Activated CD4-positive, alpha-beta memory T cell treated with anti-CD3 and anti-CD28 coated beads, Interleukin-2, amount 10 ng/mL, durations not matched to agents 7 days and 5 days (primary cell): ENCODE data around the gene TMEM108. TPM values are rescaled to one million over a fixed set of nuclear protein-coding genes. Genes with fewer than 3 reads are reported as not detected.
A peak's percentile ranks its signal among the peaks of the same experiment; 100 is the strongest.

Experiments used
- CTCF ChIA-PET: fragments of 350-600 bp; sonication (Branson Sonifier 250); formaldehyde crosslinking; loops from one replicate; lab custom pipeline; 2021; ENCODE audit warnings: antibody characterized with exemption, inconsistent platforms; lab: Charles Lee
- POLR2A ChIA-PET: fragments of 350-600 bp; sonication (Branson Sonifier 250); formaldehyde crosslinking; loops from one replicate; lab custom pipeline; 2021; ENCODE audit warnings: antibody characterized with exemption; lab: Charles Lee
- DNase-seq: peaks from one replicate; pipeline ENCODE4 v3.0.0-alpha.2; 2020
- H3K27ac Mint-ChIP-seq: one replicate; pipeline ENCODE4 v1.8.0; 2021; ENCODE audit warnings: mild to moderate bottlenecking, mixed read lengths
- H3K27me3 Mint-ChIP-seq: one replicate; pipeline ENCODE4 v1.8.0; 2021; ENCODE audit warnings: mixed read lengths
- H3K36me3 Mint-ChIP-seq: one replicate; pipeline ENCODE4 v1.8.0; 2021; ENCODE audit warnings: low read depth, mixed read lengths
- H3K4me1 Mint-ChIP-seq: one replicate; pipeline ENCODE4 v1.8.0; 2021; ENCODE audit warnings: mixed read lengths
- H3K4me3 Mint-ChIP-seq: one replicate; pipeline ENCODE4 v1.8.0; 2021; ENCODE audit warnings: mild to moderate bottlenecking, mixed read lengths
- H3K9me3 Mint-ChIP-seq: one replicate; pipeline ENCODE4 v1.8.0; 2021; ENCODE audit warnings: mixed read lengths
- total RNA-seq, 2 experiments: library from RNA; stranded (reverse); gene quantifications; one replicate each; pipeline ENCODE4 v1.2.3, GENCODE V29; 2021

The TMEM108 gene
- total RNA-seq, 2 experiments from 2014 or later: not detected

- DNase-seq: no peak
- Mint-ChIP-seq H3K4me1 (no peaks in the 10 kb centered on the region), H3K27ac (no peak overlapping the region), H3K27me3 (no peaks in the 10 kb centered on the region), H3K4me3 (no peak overlapping the region), H3K9me3 (no peaks in the 10 kb centered on the region), H3K36me3 (no peaks in the 10 kb centered on the region)
- ChIA-PET POLR2A (no interaction called here), CTCF (interaction anchor here (1.2 kb wide), 1 partner anchor 645 kb away, joined by 3 read pairs; no protein-coding TSS in a partner anchor)
These were observed 338.6 kb downstream of the TMEM108 start for GRCh38 chr3:133376810-133377209.

DNA sequence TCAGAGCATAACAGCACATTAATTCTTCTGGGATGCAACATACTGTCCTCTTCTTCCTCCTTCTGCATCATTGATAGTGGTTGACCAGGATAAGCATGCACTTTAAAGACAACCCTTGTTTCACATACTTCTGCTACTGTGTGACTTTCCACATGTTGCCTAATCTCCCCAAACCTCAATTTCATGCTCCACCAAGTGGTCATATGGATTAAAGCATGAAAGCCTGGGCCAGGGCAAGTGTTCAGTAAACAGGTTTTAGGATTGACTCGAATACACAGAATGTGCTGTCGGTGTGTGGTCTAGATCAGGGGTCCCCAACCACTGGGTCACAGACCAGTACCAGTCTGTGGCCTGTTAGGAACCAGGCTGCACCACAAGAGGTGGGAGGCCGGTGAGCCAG is 339.2 kb downstream of the TMEM108 start:
- H3K4me3 Mint-ChIP-seq: no peak overlapping the region
- no peaks in the 10 kb centered on the region for H3K36me3 Mint-ChIP-seq
- H3K9me3 Mint-ChIP-seq: no peaks in the 10 kb centered on the region
- H3K27me3 Mint-ChIP-seq: no peaks in the 10 kb centered on the region
- CTCF ChIA-PET: interaction anchor here (1.2 kb wide), 1 partner anchor 646 kb away, joined by 3 read pairs; no protein-coding TSS in a partner anchor
- H3K4me1 Mint-ChIP-seq: no peaks in the 10 kb centered on the region
- no peak for DNase-seq
- POLR2A ChIA-PET: no interaction called here
- no peak overlapping the region for H3K27ac Mint-ChIP-seq

- Mint-ChIP-seq H3K4me3 (no peak overlapping the region), H3K36me3 (no peaks in the 10 kb centered on the region), H3K4me1 (no peaks in the 10 kb centered on the region), H3K9me3 (no peaks in the 10 kb centered on the region), H3K27me3 (no peaks in the 10 kb centered on the region), H3K27ac (no peak overlapping the region)
- no peak for DNase-seq
- CTCF ChIA-PET: no interaction called here
- POLR2A ChIA-PET: no interaction called here
These were observed 341.7 kb downstream of the TMEM108 start for GRCh38 chr3:133379926-133380325.

DNA sequence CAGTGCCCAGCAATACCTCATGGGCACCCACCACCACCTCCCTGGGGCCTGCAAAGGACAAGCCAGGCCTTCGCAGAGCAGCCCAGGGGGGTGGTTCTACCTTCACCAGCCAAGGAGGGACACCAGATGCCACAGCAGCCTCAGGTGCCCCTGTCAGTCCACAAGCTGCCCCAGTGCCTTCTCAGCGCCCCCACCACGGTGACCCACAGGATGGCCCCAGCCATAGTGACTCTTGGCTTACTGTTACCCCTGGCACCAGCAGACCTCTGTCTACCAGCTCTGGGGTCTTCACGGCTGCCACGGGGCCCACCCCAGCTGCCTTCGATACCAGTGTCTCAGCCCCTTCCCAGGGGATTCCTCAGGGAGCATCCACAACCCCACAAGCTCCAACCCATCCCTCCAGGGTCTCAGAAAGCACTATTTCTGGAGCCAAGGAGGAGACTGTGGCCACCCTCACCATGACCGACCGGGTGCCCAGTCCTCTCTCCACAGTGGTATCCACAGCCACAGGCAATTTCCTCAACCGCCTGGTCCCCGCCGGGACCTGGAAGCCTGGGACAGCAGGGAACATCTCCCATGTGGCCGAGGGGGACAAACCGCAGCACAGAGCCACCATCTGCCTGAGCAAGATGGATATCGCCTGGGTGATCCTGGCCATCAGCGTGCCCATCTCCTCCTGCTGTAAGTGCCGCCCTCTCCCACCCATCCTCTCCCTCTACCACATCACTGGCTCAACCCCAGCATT is 342.5 kb downstream of the TMEM108 start:
- Mint-ChIP-seq H3K36me3 (no peaks in the 10 kb centered on the region), H3K27me3 (no peaks in the 10 kb centered on the region), H3K27ac (no peak overlapping the region), H3K4me3 (no peak overlapping the region), H3K9me3 (no peaks in the 10 kb centered on the region), H3K4me1 (no peaks in the 10 kb centered on the region)
- ChIA-PET CTCF (interaction anchor here (1.4 kb wide), 1 partner anchor 12 kb away, joined by 3 read pairs; no protein-coding TSS in a partner anchor), POLR2A (no interaction called here)
- DNase-seq: no peak

DNA sequence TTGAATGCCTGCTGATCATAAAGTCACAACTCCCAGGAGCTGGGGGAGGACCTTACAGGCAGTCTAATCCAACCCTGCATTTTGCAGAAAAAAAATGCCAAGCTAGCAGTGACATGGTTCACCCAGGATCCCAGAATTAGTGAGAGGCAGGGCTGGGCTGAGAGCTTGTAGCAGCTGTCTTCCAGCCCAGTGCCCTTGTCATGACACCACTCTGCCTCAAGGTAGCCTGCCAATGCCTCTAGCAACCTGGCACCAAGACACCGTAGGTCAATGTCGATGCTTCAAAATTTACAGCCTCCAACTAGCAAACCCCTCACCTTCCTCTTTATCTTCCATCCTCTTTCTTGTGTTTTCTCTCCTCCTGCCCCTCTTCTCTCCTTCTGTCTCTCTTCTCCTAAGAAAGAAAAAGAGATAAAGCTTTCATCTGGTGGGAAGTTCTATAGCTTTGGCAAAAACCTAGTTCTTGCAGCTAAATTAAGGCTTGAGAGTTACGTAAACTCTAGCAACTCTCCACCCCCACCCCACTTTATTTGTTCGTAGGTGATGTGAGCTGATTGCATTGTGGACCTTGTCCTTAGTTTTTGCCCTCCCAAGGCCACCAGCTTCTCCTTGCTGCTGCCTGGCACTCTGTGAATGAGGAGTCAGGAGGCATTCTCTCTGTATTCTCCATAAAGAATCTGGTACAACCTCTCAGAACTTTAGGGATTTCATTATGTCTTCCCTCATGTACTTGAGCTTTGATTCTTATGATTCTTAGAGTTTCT is 343.3 kb downstream of the TMEM108 start:
- CTCF ChIA-PET: interaction anchor here (1.4 kb wide), 1 partner anchor 11 kb away, joined by 3 read pairs; no protein-coding TSS in a partner anchor
- H3K4me3 Mint-ChIP-seq: no peak overlapping the region
- H3K36me3 Mint-ChIP-seq: no peaks in the 10 kb centered on the region
- no peak overlapping the region for H3K27ac Mint-ChIP-seq
- POLR2A ChIA-PET: no interaction called here
- no peaks in the 10 kb centered on the region for H3K4me1 Mint-ChIP-seq
- no peaks in the 10 kb centered on the region for H3K27me3 Mint-ChIP-seq
- no peak for DNase-seq
- H3K9me3 Mint-ChIP-seq: no peaks in the 10 kb centered on the region

GRCh38 chr3:133383175-133383574 is 345.0 kb downstream of the TMEM108 start:
- ChIA-PET POLR2A (no interaction called here), CTCF (interaction anchor here (0.8 to 1.4 kb wide), 2 partner anchors 12 to 657 kb away, joined by 3 read pairs; no protein-coding TSS in a partner anchor)
- Mint-ChIP-seq H3K9me3 (no peaks in the 10 kb centered on the region), H3K27ac (no peak overlapping the region), H3K36me3 (no peaks in the 10 kb centered on the region), H3K4me3 (no peak overlapping the region), H3K4me1 (no peaks in the 10 kb centered on the region), H3K27me3 (no peaks in the 10 kb centered on the region)
- DNase-seq: no peak

DNA sequence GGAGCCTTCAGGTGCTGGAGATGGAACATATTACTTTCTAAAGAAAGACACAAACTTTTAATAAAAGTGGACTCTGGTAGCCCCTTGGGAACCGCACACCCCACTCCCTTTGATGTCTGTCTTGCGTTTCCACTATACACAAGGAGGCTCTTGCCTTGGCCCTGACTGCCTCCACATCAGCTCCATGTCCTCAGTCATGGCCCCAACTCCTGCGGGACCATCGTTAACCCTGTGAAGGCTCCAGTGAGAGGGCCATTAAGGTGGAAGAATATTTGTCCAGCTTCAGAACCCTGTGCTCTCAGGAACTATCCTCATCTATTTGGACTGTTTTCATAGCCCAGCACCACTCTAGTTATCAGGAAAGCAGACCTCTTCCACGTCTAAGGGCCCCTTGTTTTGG is 345.6 kb downstream of the TMEM108 start:
- ChIA-PET POLR2A (no interaction called here), CTCF (interaction anchor here (0.8 to 1.4 kb wide), 2 partner anchors 11 to 657 kb away, joined by 3 read pairs; no protein-coding TSS in a partner anchor)
- Mint-ChIP-seq H3K4me1 (no peaks in the 10 kb centered on the region), H3K9me3 (no peaks in the 10 kb centered on the region), H3K27me3 (no peaks in the 10 kb centered on the region), H3K27ac (no peak overlapping the region), H3K4me3 (no peak overlapping the region), H3K36me3 (no peaks in the 10 kb centered on the region)
- no peak for DNase-seq

GRCh38 chr3:133384331-133385027 is 346.3 kb downstream of the TMEM108 start:
- Mint-ChIP-seq H3K4me1 (no peaks in the 10 kb centered on the region), H3K9me3 (no peaks in the 10 kb centered on the region), H3K27ac (no peak overlapping the region), H3K27me3 (no peaks in the 10 kb centered on the region), H3K4me3 (no peak overlapping the region), H3K36me3 (no peaks in the 10 kb centered on the region)
- CTCF ChIA-PET: interaction anchor here (0.6 to 1.4 kb wide), 2 partner anchors 658 kb away, joined by 3 to 4 read pairs; no protein-coding TSS in a partner anchor
- peak; percentile 31 for DNase-seq
- POLR2A ChIA-PET: no interaction called here

- ChIA-PET POLR2A (no interaction called here), CTCF (no interaction called here)
- Mint-ChIP-seq H3K9me3 (no peaks in the 10 kb centered on the region), H3K27me3 (no peaks in the 10 kb centered on the region), H3K4me1 (no peaks in the 10 kb centered on the region), H3K36me3 (no peaks in the 10 kb centered on the region), H3K4me3 (no peak overlapping the region), H3K27ac (no peak overlapping the region)
- DNase-seq: no peak
These were observed 348.7 kb downstream of the TMEM108 start for GRCh38 chr3:133386876-133387275.

- POLR2A ChIA-PET: no interaction called here
- no peak for DNase-seq
- no peaks in the 10 kb centered on the region for H3K36me3 Mint-ChIP-seq
- H3K27me3 Mint-ChIP-seq: no peaks in the 10 kb centered on the region
- H3K9me3 Mint-ChIP-seq: no peaks in the 10 kb centered on the region
- H3K27ac Mint-ChIP-seq: no peak overlapping the region
- no peaks in the 10 kb centered on the region for H3K4me1 Mint-ChIP-seq
- CTCF ChIA-PET: no interaction called here
- no peak overlapping the region for H3K4me3 Mint-ChIP-seq
These were observed 349.1 kb downstream of the TMEM108 start for GRCh38 chr3:133387341-133387740.

GRCh38 chr3:133388696-133389395 is 350.7 kb downstream of the TMEM108 start:
- Mint-ChIP-seq H3K27me3 (no peaks in the 10 kb centered on the region), H3K4me3 (no peak overlapping the region), H3K36me3 (no peaks in the 10 kb centered on the region), H3K4me1 (peaks cover 3% of the 10 kb centered on the region), H3K27ac (no peak overlapping the region), H3K9me3 (no peaks in the 10 kb centered on the region)
- POLR2A ChIA-PET: no interaction called here
- CTCF ChIA-PET: no interaction called here
- DNase-seq: no peak

DNA sequence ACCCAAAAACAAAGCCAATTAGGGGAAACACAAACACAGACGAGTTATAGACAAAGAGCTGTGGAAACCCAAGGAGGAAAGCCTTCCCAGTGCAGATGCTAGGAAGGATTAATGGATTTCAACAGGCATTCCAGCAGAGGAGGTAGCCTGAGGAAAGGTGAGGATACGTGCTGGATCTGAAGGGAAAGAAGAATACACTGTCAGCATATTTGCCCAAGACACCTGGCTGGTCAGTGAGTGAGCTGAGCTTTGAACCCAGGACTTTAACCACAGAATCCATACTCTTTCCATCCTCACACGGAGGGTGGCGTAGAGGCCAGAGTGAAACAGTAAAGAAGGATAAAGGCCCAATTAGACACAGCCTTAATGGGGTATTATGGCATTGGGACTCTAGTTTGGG is 352.5 kb downstream of the TMEM108 start:
- CTCF ChIA-PET: no interaction called here
- no peak for DNase-seq
- H3K27me3 Mint-ChIP-seq: peaks cover 2% of the 10 kb centered on the region
- no peaks in the 10 kb centered on the region for H3K36me3 Mint-ChIP-seq
- H3K9me3 Mint-ChIP-seq: no peaks in the 10 kb centered on the region
- POLR2A ChIA-PET: no interaction called here
- H3K4me1 Mint-ChIP-seq: peaks cover 5% of the 10 kb centered on the region
- no peak overlapping the region for H3K27ac Mint-ChIP-seq
- no peak overlapping the region for H3K4me3 Mint-ChIP-seq
